ENCODE measurements around the gene NUDT11. TPM values are rescaled to one million over a fixed set of nuclear protein-coding genes. Genes with fewer than 3 reads are reported as not detected.

NUDT11 gene
- total RNA-seq, 1 donor from 2014 or later = 1.5 TPM

Other genes starting within 250 kb of the NUDT11 start
- gene NUDT10, start 163.8 kb downstream of the NUDT11 start, total RNA-seq = 15.5 TPM
- not detected for gene CENPVL3, start 122.3 kb upstream of the NUDT11 start, total RNA-seq
- not detected for gene CENPVL2, start 186.2 kb upstream of the NUDT11 start, total RNA-seq
- not detected for gene CENPVL1, start 213.9 kb upstream of the NUDT11 start, total RNA-seq
- 2.7 TPM for gene GSPT2, start 246.8 kb upstream of the NUDT11 start, total RNA-seq